Erythroblast (primary cell): Measurements from ENCODE around the gene PSMB11.

Experiments
- GATA1 ChIP-seq: IDR thresholded peaks from 2 replicates; pipeline ENCODE4 v1.6.1; 2011; ENCODE audit warnings: low read depth, mild to moderate bottlenecking, control low read depth, low read length, moderate library complexity
- POLR2A ChIP-seq: IDR thresholded peaks from 2 replicates; pipeline ENCODE4 v1.6.1; 2011; ENCODE audit warnings: mild to moderate bottlenecking, low read length

- TF ChIP-seq POLR2A = no peak
- no peak for TF ChIP-seq GATA1
Measured at GRCh38 chr14:23018107-23018506, 23.9 kb upstream of the PSMB11 start.
